CD4-positive, alpha-beta T cell treated with Interferon alpha-2 for 1 hour (primary cell): Measurements from ENCODE around the gene TOLLIP.
A peak's percentile ranks its signal among the peaks of the same experiment; 100 is the strongest.

ENCODE experiments used
- DNase-seq, 2 donors: peaks; one replicate each; pipeline ENCODE4 v3.0.0-alpha.2; 2020 to 2022

The TOLLIP gene

DNA sequence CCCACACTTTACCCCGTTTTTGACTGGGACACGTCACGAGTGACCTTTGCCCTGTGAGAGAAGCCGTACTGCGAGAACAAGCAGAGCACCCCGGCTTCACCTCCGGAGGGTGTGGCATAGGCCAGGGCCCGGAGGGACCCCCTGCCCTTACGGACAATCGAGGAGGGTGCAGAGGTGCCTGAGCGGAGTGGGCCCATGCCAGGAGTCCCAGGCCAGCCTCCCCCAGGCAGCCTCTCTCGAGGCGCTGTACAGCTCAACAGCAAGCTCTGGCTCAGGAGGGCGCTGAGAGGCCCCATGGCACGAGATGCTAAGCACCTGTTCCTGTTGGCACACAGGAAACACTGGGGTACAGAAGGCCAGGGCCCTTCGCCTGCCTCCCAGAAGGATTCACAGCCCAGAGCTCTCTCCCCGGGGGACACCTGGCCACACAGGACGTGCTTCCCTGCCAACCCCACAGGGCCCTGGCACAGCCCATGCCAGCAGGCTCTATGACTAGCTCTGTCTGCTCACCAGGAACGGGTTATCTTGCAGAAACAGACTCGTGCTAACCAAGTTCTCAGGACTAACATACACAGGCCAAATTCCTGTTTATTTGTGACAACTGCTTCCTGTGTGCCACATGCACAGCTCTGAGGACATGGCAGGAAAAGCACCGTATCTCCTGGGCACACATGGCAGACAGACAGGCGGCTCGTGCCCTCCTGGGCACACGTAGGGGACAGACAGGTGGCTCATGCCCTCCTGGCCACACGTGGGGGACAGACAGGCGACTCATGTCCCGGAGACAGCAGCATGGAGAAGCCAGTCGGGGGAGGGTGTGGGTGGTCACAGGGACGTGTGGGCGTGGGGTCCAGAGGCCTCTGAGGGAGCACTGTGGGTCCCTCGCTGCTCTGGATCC, 11.6 kb downstream of the TOLLIP start:
- no peak for DNase-seq

DNA sequence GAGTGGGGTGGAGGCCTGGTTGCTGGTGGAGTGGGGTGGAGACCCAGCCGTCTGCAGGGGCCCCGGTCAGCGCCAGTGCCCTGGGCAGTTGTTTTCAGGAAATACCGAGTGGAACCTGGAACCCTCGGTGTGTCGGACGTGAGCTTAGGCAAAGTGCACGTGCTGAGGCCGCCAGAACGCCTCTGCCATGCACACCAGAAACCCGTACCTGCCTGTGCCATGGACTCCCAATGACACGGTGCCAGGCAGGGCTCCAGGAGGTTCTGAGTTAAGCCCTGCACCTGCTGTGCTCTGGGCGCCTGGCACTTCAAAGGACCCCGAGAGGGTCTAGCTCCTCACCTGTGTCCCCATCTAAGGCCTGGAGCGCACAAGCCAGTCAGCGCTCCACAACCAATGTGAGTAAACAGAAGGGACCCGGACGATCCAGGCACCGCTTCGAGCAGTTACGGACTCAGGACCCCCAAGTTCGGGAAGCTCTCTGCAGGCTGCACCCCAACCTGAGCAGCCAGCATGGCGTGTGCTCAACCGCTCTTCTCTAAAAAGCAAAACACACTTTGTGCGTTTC, 12.3 kb downstream of the TOLLIP start:
- DNase-seq = no peak

DNA sequence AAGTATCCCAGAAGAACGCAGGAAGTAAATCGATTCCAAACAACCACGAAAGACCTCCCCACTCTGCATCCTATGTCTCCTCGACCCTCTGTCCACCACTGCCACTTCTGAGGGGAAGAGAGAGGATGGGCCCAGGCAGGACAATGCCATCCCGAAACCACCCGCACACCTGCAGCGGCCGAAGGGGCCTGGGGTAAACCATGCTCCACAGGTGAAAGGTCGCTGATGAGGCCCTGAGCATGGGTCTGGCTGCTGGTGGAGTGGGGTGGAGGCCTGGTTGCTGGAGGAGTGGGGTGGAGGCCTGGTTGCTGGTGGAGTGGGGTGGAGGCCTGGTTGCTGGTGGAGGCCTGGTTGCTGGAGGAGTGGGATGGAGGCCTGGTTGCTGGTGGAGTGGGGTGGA, 13.1 kb downstream of the TOLLIP start:
- DNase-seq = no peak

DNA sequence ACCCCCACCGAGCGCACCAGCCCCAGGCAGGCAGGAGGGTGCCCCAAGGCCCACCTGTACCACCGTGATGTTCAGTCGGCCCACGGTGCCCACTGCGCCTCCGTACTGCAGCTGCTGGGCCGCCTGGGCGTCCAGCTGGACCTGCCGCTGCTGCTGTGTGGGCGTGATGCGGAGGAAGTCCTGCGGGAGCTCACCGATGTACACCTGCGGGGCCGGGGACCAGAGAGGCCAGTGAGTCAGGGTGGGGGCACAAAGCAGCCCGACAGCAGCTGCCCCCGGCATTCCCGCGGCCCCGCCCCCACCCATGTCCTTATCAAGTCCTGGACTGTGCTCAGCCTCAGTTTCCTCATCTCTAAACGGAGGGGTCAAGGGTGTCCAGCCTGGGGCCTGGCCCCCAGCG, 13.8 kb downstream of the TOLLIP start:
- DNase-seq = no peak

DNA sequence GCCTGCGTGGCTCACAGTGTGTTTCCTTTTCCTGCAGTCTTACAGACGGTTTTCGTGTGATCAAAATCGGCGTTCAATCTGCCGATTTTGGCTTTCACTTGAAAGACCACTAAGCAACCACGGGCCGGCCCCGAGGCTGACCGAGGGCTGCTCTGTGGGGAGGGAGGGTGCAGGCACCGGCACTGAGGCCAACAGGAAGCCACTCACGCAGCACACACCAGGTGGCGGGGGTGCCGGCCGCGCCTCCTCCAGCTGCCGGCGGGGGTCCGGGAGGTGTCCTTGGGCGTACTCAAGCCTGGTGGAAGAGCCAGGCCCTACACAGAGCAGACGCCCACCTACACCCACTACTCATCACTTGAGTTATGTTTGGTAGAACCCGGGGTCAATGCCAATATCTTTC, 14.3 kb downstream of the TOLLIP start:
- no peak for DNase-seq

DNA sequence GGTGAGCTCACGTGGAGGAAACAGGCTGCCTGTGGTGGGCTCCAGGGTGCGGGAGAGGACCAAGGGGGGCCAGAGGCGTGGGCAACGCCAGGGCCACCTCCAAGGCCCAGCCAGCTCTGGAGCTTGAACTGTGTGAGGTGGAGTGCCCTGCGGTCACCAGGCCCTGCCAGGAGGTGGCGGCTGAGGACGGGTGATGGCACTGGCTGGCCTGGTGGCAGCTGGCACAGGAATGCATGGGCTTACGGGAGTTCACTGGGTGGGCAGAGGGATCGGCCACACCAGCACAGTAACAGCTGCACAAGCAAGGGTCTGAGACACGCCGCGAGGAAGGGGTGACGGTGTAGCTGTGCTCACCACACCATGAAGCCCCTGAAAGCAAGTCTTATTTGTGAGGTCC, 15.8 kb downstream of the TOLLIP start:
- peak in 1 of 2 donors; percentile 23 for DNase-seq

DNA sequence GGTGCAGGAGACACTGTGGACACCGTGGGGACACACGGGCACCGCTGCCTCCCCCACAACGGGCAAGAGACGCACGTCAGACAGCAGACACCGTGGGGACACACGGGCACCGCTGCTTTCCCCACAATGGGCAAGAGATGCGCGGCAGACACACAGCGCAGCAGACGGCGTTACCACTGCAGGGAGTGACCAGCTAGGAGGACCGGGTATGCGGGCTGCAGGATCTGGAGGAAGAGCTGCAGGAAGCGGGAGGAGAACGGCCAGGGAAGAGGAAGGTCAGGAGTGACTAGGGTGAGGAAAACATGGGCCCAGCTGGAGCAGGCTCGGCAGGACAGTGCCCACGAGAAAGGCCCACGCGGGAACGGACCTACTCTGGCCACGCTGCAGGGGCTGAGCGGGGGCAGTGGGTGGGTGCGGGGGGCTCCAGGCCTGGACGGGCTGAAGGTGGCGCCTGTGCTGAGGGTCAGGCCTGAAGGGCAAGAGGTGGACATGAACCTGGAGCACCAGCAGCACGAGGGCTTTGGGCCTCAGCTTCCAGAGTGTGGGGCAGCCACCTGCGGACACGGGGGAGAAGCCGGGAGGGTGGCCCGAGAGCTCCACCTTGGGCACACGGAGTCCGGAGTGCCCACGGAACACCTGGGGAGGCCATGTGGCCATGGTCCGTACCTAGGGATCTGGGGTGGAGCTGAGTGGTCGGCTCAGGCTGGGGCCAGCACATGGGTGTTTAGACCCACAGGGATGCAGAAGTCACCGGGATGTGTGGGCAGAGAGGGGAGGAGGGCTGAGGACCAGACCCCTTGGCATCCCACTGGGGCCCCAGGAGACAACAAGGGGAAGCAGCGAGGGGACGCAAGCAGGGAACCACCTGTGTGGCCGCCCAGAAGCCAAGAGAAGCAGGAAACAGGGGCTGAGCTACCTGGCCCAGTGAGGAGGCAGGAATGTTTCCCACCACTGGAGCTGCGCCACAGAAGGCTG, 16.5 kb downstream of the TOLLIP start:
- DNase-seq = no peak

DNA sequence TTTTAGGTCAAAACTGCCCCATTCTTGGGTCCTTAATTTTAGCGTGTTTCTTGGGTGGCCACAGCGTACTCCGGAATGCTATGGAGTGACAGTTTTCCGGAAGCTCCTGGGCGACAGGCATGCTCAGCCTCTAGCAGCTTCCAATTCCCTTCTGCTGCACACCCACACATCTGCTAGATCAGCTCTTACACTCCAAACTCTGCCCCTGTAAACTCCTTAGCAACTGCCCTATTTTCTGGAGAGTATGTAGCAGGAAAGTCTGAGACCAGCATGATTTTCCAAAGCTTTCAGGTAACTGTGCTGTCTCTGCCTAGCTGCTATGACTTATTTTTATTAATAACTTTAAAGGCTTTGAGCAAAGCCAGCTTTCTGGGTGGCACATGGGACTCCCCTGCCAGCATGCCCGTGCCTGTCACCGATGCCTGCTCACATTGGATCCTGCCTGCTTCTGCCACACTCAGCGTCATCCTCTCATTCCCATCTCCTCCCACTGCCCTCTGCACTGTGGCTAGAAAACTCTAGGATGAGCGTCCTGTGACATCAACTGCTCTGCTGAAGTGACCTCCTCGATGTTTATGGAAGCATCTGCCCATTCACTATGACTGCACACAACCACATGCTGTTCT, 17.3 kb downstream of the TOLLIP start:
- DNase-seq = no peak

DNA sequence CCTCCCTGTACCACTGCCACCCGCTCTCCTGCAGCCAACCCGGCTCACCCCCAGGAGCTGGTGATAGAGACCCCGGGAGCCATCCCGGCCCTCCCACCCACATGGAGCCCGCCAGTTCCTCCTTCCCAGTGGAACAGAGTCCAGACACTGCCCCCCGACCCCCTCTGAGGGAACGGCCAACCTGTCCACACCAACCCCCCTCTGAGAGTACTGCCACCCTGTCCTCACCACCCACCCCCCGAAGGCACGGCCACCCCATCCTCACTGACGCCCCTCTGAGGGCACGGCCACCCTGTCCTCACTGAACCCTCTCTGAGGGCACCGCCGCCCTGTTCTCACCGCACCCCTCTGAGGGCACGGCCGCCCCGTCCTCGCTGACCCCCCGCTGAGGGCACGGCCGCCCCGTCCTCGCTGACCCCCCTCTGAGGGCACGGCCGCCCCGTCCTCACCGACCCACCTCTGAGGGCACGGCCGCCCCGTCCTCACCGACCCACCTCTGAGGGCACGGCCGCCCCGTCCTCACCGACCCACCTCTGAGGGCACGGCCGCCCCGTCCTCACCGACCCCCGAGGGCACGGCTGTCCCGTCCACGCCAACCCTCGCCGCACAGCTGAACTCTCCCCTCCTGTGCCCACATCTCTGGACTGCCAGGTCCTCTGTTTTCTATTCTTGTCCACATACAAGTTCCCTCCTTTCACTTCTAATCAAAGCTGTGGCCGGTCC, 18.0 kb downstream of the TOLLIP start:
- no peak for DNase-seq

DNA sequence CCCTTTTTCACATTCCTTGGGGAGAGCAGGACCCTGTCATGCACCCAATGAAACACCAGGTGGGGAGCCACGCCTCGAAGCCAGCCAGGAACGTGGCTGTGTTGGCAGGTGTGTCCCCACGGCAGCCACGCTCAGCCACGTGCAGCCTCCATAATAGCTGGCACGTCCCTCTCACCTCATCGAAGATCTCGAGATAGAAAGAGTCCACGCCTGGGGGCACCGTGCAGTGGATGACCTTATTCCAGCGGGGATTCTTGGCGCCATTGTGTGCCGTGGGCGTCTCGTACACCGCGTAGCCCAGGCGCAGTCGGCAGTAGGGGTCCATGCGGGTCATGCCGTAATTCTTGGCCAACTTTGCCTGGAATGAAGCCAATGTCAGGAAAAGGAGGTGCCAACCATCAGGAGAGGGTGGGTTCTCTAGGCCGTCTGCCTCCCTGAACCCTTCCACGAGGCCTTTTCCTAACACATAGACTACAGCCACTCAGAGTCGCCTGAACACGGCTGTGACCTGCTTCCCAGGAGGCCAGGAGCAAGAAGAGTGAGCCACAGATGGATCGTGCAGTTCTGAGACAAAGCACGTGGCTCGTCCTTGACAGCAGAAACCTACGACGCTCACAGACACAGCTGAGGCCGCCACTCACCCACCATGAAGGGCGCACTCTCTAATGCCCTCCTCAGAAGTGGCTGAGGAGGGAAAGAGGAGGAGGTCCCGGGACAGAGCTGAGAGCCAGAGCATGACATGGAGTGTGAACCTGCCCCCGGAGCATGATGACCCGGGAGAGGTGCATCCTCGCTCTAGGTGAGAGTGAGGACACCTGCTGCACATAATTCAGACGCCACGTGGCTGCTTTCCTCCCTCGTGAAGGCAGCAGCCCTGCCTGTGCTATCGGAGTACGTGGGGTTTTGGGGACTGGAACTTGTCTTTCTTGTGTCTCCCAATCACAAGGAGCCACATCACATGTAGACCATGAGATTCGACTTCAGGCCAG, 19.1 kb downstream of the TOLLIP start:
- no peak for DNase-seq

DNA sequence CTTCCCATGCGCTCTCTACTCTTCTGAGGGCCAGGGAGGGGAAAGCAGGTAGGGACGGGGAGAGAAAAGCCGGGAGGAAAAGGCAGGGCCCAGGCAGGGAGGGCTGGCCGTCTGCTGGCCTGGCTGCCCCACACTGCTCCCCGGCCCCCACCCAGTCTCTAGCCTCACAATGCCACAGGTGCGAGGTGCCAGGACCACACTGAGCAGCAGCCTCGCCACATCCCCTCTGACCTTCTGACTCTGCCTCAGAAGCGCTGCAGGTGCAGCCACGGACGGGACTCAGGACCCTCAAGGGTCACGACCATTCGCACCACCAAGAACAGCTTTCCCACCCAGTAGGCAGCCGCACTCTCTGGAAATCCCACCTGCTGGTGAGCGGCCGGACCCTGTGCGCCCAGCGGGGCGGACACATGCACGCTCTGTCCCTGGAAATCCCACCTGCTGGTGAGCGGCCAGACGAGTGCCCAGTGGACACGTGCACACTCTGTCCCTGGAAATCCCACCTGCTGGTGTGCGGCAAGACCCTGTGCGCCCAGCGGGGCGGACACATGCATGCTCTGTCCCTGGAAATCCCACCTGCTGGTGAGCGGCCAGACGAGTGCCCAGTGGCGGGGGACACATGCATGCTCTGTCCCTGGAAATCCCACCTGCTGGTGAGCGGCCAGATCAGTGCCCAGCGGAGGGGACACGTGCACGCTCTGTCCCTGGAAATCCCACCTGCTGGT, 20.1 kb downstream of the TOLLIP start:
- DNase-seq = no peak

DNA sequence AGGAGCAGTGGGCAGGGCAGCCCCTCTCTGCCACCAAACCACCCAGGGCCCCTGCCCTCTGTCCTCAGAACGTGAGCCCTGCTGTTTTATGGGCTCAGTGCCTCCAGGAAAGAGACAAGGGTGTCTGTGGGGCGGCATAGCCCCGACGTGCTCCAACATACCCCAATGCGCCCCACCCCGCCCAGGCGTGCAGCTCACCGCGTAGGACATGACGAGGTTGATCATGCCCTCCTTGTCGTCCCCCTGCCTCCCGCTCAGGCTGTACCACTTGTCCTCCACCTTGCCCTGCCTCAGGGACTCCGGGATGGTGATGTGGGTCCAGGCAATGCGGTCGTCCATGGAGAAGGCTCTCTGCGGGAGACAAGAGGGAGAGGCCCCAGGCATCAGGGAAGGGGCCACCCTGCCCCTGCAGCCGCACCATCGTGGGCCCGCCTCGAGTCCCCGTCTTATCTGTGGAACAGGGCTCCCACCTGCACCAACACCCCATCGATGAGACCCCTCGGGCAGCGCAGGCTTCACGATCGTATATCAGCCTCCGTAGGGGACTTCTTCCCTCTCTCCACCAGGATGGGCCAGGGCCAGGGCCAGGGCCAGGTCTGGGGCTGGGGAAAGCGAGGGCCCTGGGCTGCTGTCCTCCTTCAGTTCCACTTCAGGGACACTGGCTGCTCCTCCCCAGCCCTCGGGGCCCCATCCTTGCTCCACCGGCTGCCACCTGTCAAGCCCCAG, 20.8 kb downstream of the TOLLIP start:
- DNase-seq = no peak

DNA sequence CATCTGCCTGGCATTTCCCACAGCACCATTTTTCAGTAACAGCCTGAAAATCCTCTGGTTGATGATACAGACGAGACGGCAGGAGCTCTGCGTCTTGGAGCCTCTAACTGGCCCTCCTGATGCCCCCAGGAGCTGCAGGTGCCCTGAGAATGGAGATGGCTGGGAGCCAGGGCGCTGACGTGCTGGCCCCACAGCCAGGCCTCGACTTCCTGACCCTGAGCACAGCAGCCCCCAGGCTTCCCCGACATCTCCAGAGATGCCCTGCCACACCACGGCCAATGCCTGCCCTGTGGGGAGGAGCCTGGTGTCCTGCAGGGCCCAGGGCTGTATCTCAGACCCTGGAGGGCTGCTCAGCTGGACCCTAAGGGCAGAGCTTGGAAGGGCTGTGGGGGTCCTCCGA, 21.5 kb downstream of the TOLLIP start:
- DNase-seq = no peak

DNA sequence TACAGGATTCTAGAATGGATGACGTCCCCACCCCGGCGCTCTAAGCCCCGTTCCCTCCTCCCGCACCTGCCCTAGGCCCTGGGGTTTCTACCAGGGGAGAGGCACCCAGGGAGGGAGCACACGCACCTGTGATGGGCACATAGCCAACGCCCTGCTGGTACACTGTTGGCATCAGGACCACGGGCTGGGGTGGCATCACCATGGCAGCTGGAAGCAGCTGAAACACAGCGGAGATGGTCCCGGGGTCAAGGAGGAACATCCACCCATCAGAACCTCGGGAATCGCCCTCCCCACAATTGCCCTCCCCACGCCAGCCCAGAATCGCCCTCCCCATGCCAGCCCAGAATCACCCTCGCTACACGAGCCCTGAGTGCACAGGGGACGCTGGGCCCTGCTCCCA, 23.6 kb downstream of the TOLLIP start:
- no peak for DNase-seq

DNA sequence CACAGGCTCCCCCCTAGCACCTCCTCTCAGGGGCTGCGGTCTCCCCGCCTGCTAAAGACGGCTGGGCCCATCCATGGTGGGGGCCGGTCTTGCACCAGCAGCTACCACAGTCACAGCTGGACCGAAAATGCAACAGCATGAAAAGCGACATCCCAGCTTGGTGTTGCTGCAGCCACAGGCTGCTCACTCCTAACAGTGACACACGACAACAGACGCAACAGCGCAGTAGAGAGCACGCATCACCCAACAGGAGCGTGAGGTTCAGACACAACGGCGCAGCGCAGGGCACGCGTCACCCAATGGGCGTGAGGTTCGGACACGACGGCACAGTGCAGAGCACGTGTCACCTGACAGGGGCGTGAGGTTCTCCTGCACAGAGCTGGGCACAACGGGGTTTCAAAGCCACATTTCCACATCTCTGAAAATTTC, 24.1 kb downstream of the TOLLIP start:
- DNase-seq = no peak

DNA sequence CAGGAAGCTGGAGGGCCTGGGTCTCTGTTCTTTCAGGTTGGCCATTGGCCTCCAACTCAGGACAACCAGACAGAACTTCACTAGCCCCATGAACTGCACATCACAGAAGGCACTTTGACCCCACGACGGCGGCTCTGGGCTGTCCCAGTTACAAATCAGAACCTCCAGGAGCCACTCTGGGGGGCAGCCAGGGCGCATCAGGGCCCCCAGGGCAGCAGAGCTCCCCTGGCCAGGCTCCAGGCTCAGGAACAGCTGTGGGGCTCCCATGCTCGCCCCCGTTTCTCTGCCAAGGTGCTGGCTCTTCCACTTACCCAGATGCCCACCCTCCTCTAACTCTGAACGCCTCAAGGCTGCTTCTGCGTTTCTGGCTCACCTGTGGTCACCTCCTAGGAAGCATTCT, 25.5 kb downstream of the TOLLIP start:
- no peak for DNase-seq

DNA sequence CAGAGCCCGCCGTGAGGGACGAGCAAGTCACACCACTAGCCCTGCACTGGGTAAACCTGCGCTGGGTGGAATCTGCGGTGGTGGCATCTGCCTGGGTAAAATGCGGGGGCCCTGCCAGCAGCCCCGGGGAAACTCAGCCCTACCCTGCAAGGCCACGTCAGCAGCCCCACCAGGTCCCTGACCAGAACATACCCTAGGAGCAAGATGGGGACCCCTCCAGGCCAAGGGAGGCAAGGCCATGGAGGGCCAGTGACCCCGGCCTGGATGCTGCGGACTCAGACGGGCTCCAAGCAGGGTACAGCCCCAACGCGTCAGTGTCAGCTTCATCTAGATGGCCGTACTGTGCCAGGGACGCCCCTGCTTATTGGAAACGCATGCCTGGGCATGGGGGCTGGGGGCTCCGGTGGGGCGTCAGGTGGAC, 26.3 kb downstream of the TOLLIP start:
- DNase-seq = no peak

DNA sequence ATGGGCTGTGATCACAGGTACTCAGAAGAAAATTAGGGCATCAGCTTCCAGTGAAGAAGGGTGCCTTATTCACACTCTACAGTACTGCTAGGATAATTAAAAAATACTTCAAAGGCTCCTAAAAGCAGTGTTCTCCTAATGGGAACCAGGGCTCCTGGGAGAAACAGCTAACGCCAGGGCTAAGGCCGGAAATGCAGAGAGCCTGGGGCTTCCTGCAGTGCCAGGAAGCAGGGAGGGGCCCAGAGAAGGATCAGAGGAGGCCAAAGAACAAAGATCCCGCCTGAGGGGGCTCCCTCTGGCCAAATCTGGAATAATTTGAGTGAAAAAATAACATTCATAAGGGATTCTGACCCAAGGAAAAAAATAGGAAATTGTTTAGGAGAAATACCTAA, 27.5 kb downstream of the TOLLIP start:
- DNase-seq = no peak

DNA sequence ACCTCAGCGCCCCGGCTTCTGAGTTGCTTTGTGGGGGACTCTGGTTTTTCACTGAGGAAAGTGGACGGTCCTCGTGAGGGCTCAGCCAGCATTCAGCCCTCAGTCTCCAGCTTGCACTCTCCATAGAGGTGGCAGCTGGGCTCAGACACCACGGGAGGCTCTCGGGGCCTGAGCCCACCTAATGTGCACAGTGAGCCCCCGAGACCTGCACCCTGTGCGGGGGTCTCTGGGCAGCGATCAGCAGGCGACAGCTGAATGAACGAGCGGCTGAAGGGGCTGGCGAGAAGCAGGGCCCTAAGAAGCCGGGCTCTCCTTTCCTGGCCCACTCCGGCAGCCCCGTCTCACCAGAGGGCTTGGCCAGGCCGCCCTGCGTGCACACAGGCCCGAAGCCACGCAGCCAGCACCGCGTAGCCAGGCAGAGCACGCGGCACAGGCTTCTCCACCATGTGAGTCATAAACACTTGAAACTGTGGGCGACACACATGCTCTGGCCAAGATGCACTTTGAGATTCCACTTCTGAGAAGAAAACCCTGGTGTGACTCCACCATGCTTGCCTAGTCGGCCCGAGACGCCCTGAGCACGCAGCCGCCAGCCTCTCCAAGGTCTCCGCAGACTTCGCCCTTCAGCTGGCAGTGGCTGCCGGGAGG, 28.0 kb downstream of the TOLLIP start:
- DNase-seq = no peak
